A673 (cell line): Measurements from ENCODE around the gene GBP5.

Experiments
- EZH2 ChIP-seq: fragments of 200-600 bp; sonication (generic); IDR thresholded peaks from 2 replicates; pipeline ENCODE4 v1.6.1; 2017; ENCODE audit warnings: borderline replicate concordance, low read depth, mild to moderate bottlenecking, mixed read lengths, antibody characterized with exemption, low read length; ENCODE audit not compliant: poor library complexity, severe bottlenecking
- TF ChIP-seq, protein P1 (sequence below): fragments of 300-800, 200-600 bp; sonication (generic); conservative IDR thresholded peaks from 2 replicates; pipeline ENCODE4 v1.5.1; 2017; ENCODE audit warnings: low read depth, mild to moderate bottlenecking, antibody characterized with exemption, low read length, moderate library complexity, mixed read lengths

DNA sequence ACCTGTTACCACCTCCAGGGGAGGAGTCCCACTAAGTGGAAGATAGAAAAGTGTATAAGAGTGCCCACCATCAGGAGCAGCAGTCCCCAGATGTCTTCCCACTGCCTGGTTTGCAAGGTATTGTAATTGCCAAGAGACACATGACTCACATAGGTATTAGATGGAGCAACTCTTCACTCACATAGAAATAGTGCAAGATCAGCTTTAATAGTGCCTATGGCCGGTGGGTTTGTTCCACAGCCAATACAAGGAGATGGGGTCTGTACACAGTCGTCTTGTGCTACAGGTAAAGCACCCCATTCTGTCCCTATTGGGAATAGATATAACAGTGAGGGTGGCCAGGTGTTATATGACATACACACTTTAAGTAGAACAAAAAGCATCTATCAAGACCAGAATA, 18.6 kb upstream of the GBP5 start:
- TF ChIP-seq, protein P1, sequence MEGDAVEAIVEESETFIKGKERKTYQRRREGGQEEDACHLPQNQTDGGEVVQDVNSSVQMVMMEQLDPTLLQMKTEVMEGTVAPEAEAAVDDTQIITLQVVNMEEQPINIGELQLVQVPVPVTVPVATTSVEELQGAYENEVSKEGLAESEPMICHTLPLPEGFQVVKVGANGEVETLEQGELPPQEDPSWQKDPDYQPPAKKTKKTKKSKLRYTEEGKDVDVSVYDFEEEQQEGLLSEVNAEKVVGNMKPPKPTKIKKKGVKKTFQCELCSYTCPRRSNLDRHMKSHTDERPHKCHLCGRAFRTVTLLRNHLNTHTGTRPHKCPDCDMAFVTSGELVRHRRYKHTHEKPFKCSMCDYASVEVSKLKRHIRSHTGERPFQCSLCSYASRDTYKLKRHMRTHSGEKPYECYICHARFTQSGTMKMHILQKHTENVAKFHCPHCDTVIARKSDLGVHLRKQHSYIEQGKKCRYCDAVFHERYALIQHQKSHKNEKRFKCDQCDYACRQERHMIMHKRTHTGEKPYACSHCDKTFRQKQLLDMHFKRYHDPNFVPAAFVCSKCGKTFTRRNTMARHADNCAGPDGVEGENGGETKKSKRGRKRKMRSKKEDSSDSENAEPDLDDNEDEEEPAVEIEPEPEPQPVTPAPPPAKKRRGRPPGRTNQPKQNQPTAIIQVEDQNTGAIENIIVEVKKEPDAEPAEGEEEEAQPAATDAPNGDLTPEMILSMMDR, result no peak
- no peak for TF ChIP-seq EZH2
